GM19351 (cell line): ENCODE data around the gene GNAQ.
"Not testable (repeated sequence)": the region's sequence is repeated elsewhere in the genome, so short reads cannot be mapped to it uniquely, and the experiment has no call there.

Source experiments
- ATAC-seq: cut with Tn5 transposase; IDR thresholded peaks from one replicate; pipeline ENCODE4 v1.9.1; 2021; ENCODE audit warnings: mild to moderate bottlenecking, moderate library complexity; ENCODE audit not compliant: unreplicated experiment

The GNAQ gene

GRCh38 chr9:77798140-77798539, 233.5 kb downstream of the GNAQ start:
- no peak for ATAC-seq

DNA sequence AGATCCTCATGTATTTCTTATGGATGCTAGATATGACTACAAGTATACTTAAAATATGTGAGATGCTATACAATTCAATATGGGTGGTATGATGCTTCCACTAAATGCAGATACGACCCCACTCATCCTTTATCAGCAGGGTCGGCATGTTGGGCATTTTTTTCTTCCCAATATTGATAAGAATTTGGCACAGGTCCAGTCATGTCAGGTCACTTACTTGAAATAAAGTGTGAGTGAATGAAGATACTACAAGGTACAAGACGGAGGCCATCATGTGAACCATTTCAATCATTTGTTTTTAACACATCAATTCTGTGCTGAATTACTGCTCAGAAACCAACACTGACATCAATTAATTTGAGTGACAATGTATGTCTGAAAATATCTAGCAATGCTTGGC, 236.6 kb downstream of the GNAQ start:
- ATAC-seq = no peak

DNA sequence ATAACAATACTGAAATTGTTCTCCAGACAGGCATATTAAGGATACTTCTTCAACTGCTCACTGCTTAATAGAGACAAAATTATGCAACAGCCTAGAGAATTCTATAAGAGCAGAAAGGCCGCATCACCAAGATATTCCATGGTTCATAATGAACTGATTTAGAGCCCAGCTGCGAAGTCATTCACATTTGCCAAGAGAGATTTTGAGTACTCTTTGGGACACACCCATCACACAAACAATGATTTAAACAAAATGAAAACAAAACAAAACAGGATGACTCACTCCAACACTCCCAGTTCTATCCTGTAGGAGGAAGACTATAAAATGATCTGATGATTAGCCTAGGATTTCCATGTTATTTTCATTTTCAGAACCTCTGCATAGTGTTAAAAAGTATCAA, 237.8 kb downstream of the GNAQ start:
- ATAC-seq = no peak

DNA sequence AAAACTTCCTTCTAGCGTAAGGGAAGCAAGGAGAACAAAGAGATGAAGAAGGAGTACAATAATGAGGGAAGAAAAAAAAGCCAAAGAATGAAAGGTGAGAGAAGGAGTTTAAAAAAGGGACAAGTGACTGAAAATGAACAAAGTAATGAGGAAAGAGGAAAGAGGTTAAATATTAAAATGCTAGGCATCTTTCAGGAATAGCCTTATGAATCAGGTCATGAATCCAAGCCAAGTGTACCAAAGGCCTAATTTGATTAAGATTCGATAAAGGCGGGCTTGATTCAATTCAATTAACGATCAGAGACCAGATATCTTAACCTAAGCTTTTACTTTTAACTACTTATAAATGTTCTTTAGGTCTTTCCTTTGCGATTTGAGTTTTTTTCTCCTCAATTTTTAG, 241.7 kb downstream of the GNAQ start:
- no peak for ATAC-seq

DNA sequence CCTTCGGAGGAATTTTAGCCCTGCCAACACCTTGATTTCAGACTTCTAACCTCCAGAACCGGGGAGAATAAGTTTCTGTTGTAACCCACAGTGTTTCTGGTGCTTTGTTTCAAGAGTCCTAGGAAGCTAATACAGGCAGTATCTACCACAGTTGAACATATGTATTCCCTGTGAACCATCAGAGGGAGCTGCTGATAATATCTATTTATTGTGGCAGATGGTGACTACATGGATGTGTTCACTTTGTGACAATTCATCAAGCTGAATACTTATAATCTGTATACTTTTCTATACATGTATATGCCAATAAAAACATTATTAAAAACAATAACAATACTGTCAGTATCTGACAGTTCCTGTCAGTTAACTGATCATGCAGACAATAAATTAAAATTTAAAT, 246.3 kb downstream of the GNAQ start:
- no peak for ATAC-seq

DNA sequence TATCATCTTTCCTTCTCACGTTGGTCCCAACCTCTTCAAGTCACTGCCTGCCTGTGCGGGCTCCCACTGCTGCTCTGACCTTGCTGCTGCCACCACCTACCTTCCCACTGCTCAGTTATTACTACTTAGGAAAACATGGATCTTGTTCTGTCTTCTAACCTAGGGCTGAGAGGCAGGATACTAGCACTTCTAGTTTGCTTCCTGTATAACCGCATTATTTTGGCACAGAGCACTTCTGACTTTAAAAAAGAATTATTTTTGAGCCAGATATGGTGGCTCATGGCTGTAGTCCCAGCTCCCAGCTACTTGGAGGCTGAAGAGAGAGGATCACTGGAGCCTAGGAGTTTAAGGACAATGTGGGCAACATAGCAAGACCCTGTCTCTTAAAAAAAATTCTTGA, 248.1 kb downstream of the GNAQ start:
- ATAC-seq = no peak

GRCh38 chr9:77779010-77779409, 252.6 kb downstream of the GNAQ start:
- no peak for ATAC-seq

DNA sequence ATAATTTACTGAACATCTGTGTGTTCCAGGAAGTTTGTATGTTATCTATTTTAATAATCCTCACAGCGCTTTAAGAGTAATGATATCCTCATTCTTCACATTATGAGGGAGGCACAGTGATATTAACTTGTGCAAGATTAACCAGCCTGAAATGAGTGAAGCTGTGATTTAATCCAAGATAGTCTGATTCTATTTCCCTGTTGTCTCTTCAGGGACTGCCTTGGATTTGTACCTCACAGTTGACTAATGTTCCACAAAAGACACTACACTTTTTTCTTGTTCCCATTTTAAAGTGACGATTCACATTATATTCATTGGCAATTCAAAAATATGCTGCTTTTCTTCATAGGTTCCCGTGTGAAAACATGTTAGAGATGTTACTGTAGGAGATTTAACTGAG, 258.2 kb downstream of the GNAQ start:
- ATAC-seq = no peak

- ATAC-seq = no peak
Observed at GRCh38 chr9:77772646-77773045, 259.0 kb downstream of the GNAQ start.

- no peak for ATAC-seq
Observed at GRCh38 chr9:77771171-77771570, 260.4 kb downstream of the GNAQ start.

DNA sequence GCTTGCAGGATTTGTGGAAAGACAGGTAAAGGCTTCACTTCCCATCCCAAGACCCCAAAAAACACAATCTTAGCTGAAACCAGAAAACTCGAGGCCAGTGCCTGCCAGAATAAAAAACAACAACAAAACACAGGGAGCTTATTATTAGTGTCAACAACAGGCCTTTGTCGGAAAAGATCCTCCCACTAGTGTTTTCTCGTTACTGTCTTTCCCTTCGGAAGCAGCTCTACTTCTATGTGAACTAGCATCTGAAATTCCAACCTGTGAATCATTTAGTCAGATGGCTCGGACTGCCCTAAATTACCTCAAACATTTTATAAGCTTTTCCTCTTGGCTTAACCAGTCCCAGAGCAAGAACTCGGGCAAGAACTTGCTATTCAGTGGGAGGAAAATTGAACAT, 261.3 kb downstream of the GNAQ start:
- ATAC-seq = no peak

- ATAC-seq = no peak
Observed at GRCh38 chr9:77769246-77769645, 262.4 kb downstream of the GNAQ start.

- ATAC-seq = no peak
Observed at GRCh38 chr9:77766587-77766986, 265.0 kb downstream of the GNAQ start.

GRCh38 chr9:77765781-77766259, 265.8 kb downstream of the GNAQ start:
- no peak for ATAC-seq

DNA sequence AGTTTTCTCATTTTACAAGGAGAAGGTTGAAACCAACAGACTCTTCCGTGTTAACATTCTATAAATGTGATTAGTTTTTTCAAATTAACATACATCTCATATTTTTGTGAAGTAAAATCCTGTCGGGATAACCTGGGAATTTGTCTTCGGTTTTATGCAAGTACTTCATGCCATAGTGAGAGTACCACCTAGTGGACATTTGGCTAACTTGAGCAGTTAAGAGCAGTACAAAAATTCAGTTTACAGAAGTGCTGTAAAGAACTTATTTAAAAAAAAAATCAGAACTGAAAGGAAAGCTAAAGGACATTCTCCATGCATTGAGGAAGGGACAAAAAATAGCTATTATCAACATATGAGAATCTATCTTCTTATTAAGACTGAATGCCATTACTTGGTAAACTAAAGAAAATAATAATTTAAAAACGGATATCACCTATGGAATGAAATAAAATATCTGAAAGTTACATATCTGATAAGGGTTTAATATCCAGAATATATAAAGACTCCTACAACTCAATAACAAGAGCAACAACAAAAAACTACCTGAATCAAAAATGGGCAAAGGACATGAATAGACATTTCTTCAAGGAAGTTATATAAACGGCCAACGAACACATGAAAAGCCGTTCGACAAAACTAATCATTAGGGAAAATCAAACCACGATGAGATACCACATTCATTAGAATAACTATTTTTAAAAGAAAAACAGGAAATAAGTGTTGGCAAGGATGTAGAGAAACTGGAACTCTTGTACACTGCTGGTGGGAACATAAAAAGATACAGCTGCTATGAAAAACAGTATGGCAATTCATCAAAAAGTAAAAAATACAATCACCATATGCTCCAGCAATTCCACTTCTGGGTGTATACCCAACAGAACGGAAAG, 266.5 kb downstream of the GNAQ start:
- peak; percentile 45 for ATAC-seq

GRCh38 chr9:77763566-77763965, 268.0 kb downstream of the GNAQ start:
- no peak for ATAC-seq

- ATAC-seq = not testable (repeated sequence)
Observed at GRCh38 chr9:77760919-77761318, 270.7 kb downstream of the GNAQ start.

GRCh38 chr9:77759391-77759790, 272.2 kb downstream of the GNAQ start:
- ATAC-seq = no peak

- ATAC-seq = no peak
Observed at GRCh38 chr9:77756449-77756848, 275.2 kb downstream of the GNAQ start.

GRCh38 chr9:77753180-77753579, 278.4 kb downstream of the GNAQ start:
- no peak for ATAC-seq

- no peak for ATAC-seq
Observed at GRCh38 chr9:77752554-77752953, 279.1 kb downstream of the GNAQ start.

DNA sequence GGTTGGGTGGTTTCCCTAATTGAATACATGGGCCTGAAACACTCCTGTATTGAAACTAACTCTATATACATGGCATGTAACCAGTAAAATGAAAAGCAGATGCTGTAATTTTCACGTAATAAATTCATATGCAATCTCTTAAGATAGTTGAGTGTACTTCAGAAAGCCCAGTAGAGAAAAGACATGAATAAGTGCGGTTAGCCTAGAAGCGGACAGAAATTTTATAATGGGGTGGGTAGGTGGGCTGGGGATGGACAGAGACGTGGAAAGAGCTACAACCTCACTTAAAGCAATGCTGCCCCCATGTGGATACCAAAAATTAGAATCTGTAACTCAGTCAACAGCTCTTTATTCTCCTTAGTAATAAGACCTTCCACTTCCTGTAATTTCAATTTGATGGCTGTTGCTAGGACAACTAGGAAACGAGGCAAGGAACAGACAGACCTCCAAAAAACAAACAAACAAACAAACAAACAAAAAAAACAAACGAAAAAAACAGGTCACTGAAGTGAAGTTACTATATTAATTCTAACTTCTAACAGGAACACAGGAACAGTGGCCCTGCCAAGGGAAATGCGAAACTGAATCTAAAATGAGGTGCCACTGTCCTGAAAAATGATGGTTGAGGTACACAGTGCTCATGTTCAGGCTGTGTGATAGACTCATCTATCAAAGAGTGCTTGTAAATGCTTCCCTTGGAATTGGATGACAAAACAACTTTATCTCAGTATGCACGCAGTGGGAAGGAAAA, 280.1 kb downstream of the GNAQ start:
- ATAC-seq = no peak
